Peyer's patch (tissue), 4 donors: ENCODE results near the gene CAPN10.

Experiments
- POLR2A ChIP-seq, 2 donors: fragments of 450-650 bp; IDR thresholded peaks; one replicate each; pipeline ENCODE4 v1.5.1; 2017; ENCODE audit warnings: antibody characterized with exemption in 2 of 2, mild to moderate bottlenecking in 2 of 2, moderate library complexity in 2 of 2
- TF ChIP-seq, protein P1 (sequence below), 6 experiments: fragments of 450-650 bp in 4 of 6; fragments of 200-600 bp in 2 of 6; sonication (generic) in 1 of 6; IDR thresholded peaks; one replicate each; pipeline ENCODE4 v1.5.1; 2017 to 2019; ENCODE audit warnings: antibody characterized with exemption in 6 of 6, mild to moderate bottlenecking in 3 of 6, moderate library complexity in 1 of 6

GRCh38 chr2:240642061-240642805 lies 55.7 kb downstream of the CAPN10 start:
- TF ChIP-seq POLR2A (IDR thresholded peaks at IDR 0.05): no peak
- TF ChIP-seq, protein P1, sequence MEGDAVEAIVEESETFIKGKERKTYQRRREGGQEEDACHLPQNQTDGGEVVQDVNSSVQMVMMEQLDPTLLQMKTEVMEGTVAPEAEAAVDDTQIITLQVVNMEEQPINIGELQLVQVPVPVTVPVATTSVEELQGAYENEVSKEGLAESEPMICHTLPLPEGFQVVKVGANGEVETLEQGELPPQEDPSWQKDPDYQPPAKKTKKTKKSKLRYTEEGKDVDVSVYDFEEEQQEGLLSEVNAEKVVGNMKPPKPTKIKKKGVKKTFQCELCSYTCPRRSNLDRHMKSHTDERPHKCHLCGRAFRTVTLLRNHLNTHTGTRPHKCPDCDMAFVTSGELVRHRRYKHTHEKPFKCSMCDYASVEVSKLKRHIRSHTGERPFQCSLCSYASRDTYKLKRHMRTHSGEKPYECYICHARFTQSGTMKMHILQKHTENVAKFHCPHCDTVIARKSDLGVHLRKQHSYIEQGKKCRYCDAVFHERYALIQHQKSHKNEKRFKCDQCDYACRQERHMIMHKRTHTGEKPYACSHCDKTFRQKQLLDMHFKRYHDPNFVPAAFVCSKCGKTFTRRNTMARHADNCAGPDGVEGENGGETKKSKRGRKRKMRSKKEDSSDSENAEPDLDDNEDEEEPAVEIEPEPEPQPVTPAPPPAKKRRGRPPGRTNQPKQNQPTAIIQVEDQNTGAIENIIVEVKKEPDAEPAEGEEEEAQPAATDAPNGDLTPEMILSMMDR (IDR thresholded peaks at IDR 0.05): no peak
